ENCODE measurements around the gene OBP2B. TPM values are rescaled to one million over a fixed set of nuclear protein-coding genes. Genes with fewer than 3 reads are reported as not detected.
"Not testable (repeated sequence)": the region's sequence is repeated elsewhere in the genome, so short reads cannot be mapped to it uniquely, and the experiment has no call there.

Gene OBP2B
- total and polyA plus RNA-seq, 9 of the 15 experiments (the other 6 are each of a cell fraction or from before 2014, with no cell fraction given), result not detected

DNA sequence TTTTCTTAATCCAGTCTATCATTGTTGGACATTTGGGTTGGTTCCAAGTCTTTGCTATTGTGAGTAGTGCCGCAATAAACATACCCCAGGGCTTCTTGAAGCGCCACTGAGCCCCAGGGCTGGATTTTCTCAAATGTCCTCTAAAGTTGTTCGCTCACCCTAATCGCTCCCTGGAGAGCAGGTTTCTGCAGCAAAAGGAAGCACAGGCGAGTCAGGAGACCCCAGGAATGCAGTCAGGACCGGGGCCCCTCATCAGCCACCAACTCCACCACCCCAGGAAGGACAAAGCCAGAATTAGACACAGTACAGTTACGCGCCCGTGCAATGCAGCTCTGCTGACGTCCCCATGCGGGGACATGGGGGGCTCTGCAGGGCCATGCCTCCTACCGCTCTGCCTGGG is 15.7 kb upstream of the OBP2B start (continued):
- TF ChIP-seq, protein P1, sequence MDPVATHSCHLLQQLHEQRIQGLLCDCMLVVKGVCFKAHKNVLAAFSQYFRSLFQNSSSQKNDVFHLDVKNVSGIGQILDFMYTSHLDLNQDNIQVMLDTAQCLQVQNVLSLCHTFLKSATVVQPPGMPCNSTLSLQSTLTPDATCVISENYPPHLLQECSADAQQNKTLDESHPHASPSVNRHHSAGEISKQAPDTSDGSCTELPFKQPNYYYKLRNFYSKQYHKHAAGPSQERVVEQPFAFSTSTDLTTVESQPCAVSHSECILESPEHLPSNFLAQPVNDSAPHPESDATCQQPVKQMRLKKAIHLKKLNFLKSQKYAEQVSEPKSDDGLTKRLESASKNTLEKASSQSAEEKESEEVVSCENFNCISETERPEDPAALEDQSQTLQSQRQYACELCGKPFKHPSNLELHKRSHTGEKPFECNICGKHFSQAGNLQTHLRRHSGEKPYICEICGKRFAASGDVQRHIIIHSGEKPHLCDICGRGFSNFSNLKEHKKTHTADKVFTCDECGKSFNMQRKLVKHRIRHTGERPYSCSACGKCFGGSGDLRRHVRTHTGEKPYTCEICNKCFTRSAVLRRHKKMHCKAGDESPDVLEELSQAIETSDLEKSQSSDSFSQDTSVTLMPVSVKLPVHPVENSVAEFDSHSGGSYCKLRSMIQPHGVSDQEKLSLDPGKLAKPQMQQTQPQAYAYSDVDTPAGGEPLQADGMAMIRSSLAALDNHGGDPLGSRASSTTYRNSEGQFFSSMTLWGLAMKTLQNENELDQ (CRISPR knock-in tag; IDR thresholded peaks at IDR 0.05; ENCODE audit: borderline replicate concordance), result no peak
- TF ChIP-seq ZNF316 (IDR thresholded peaks at IDR 0.05), result no peak
- no peak for TF ChIP-seq PKNOX1 (IDR thresholded peaks at IDR 0.05)
- TF ChIP-seq ARID2 (IDR thresholded peaks at IDR 0.05), result no peak

- H3K9me3 ChIP-seq (replicated peaks; ENCODE audit: control insufficient read depth, insufficient read depth, low read depth, low read length); FAIRE-seq; H2AFZ ChIP-seq (ENCODE audit: low read depth, low read length); H3K9ac ChIP-seq (ENCODE audit: insufficient read depth in 1 of 2, low read depth in 2 of 2, low read length in 2 of 2); H3K27ac ChIP-seq (ENCODE audit: extremely low read depth, low read depth, low read length); H3K79me2 ChIP-seq (ENCODE audit: control insufficient read depth, insufficient read depth, low read length); POLR2A ChIA-PET; intact Hi-C loops (cut with micrococcal nuclease); H3K9me1 ChIP-seq (ENCODE audit: control insufficient read depth, insufficient read depth, low read length); H3K4me3 ChIP-seq; H3K36me3 ChIP-seq (ENCODE audit: control insufficient read depth, insufficient read depth, low read length); CTCF ChIA-PET (ENCODE audit: low intra/inter-chr PET ratio); in situ Hi-C loops (cut with MboI); H4K20me1 ChIP-seq (replicated peaks; ENCODE audit: control insufficient read depth, insufficient read depth, low read length); H3K4me2 ChIP-seq (ENCODE audit: insufficient read depth, low read length); BruUV-seq (replicated peaks): not testable (repeated sequence)
- ATAC-seq, result peak; percentile 73
- Histone ChIP-seq H3K4me1 (replicated peaks in 1 of 2; ENCODE audit: control insufficient read depth in 2 of 2, insufficient read depth in 2 of 2, low read length in 2 of 2) (peaks cover 0 to 20% of the 10 kb centered on the region in 2 experiments; a peak in 2 of 5 replicates), H3K27me3 (ENCODE audit: control insufficient read depth in 2 of 2, insufficient read depth in 2 of 2, low read length in 2 of 2) (peaks cover 15 to 55% of the 10 kb centered on the region in 2 experiments; a peak in 4 of 5 replicates)
- WGBS (ENCODE audit: insufficient coverage, low coverage, missing lambda C conversion rate), result 9% methylated on average over 12 of the region's 13 CpGs
- peak in 1 of 4 experiments; percentile 32 for DNase-seq (ENCODE audit: extremely low read depth in 1 of 4, low spot score in 3 of 4)
Observed at GRCh38 chr9:133223159-133223756, 14.2 kb upstream of the OBP2B start.

DNA sequence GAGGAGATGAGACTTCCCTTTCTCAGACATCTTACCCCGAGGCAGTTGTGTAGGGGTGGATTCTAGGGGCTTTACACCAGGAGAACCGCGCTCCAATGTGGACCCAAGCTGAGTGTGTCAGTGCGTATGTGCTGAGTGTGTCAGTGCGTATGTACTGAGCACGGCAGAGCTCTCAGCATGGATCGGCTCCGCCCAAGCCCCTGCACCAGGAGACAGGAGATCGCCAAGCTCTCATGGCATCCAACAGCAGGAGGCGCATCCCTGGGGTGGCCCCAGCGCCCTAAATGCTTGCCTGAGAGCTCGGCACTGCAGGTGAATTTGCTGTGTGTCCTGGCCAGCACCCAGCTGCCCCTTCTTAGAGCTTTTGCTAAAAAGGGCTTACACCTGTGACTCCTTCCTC is 12.9 kb upstream of the OBP2B start:
- H3K4me3 ChIP-seq; CTCF ChIA-PET (ENCODE audit: low intra/inter-chr PET ratio); in situ Hi-C loops (cut with MboI); H2AFZ ChIP-seq (ENCODE audit: low read depth, low read length); H3K79me2 ChIP-seq (ENCODE audit: control insufficient read depth, insufficient read depth, low read length); H3K4me2 ChIP-seq (ENCODE audit: insufficient read depth, low read length); H3K9ac ChIP-seq (ENCODE audit: insufficient read depth in 1 of 2, low read depth in 2 of 2, low read length in 2 of 2); POLR2A ChIA-PET; H3K9me1 ChIP-seq (ENCODE audit: control insufficient read depth, insufficient read depth, low read length); DNase-seq (ENCODE audit: extremely low read depth in 1 of 4, low spot score in 3 of 4); intact Hi-C loops (cut with micrococcal nuclease); H3K9me3 ChIP-seq (replicated peaks; ENCODE audit: control insufficient read depth, insufficient read depth, low read depth, low read length); ATAC-seq; H3K36me3 ChIP-seq (ENCODE audit: control insufficient read depth, insufficient read depth, low read length); H3K27ac ChIP-seq (ENCODE audit: extremely low read depth, low read depth, low read length); BruUV-seq (replicated peaks); FAIRE-seq; H4K20me1 ChIP-seq (replicated peaks; ENCODE audit: control insufficient read depth, insufficient read depth, low read length): not testable (repeated sequence)
- peaks cover 15 to 59% of the 10 kb centered on the region in 2 experiments; a peak in 4 of 5 replicates for H3K27me3 ChIP-seq (ENCODE audit: control insufficient read depth in 2 of 2, insufficient read depth in 2 of 2, low read length in 2 of 2)
- WGBS (ENCODE audit: insufficient coverage, low coverage, missing lambda C conversion rate), result 20% methylated on average over 12 of the region's 12 CpGs
- peaks cover 0 to 16% of the 10 kb centered on the region in 2 experiments; a peak in 2 of 5 replicates for H3K4me1 ChIP-seq (replicated peaks in 1 of 2; ENCODE audit: control insufficient read depth in 2 of 2, insufficient read depth in 2 of 2, low read length in 2 of 2)

Data from K562 (cell line).